Superior temporal gyrus (tissue), 1 donor: ENCODE data around the gene GPR137.
"Not testable (repeated sequence)": the region's sequence is repeated elsewhere in the genome, so short reads cannot be mapped to it uniquely, and the experiment has no call there.

ENCODE experiments used
- DNase-seq: peaks from one replicate; pipeline ENCODE4 v3.0.0-alpha.2; 2016; ENCODE audit errors: extremely low spot score

Gene GPR137

DNA sequence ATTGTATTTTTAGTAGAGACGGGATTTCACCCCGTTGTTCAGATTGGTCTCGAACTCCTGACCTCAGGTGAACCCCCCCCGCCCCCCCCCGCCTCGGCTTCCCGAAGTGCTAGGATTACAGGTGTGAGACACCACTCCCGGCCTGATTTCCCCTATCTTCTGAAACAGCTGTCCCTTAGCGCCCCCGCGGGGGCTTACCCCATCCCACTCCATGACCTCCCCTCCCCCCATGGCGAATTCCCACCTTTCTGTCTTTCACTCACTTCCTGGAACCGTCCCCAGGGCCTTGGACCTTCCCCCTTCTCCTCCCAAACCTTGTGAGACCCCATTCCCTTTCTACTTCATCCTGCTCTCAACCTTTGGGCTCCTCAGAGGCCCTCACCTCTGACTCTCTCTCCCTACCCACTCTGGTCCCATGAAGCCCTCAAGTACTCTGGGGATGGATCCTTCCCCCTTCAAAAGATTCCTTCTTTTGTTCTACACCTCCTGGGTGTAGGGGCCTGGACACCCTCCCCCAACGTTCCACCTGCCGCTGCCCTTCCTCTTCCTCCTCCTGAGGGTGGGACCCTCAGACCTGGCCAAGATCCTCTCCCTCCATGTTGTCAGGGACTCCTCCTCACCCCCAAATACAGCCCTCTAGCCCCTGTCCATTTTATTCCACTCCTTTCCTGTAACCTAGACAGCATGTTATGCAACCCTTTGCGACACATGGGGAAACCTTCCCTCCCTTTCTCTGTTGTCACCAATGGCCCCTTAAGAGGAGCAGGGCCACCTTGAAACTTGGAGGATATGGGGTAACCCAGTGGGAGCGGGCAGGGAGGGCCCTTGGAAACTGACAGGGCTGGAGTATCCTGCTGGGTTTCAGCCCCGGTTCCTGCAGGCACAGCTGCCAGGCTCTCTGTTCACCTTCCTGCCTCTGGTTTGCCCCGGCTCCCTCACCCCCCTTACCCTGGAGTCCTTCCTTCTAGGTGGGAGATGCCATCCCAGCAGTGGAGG lies 33.4 kb downstream of the GPR137 start:
- no peak for DNase-seq

DNA sequence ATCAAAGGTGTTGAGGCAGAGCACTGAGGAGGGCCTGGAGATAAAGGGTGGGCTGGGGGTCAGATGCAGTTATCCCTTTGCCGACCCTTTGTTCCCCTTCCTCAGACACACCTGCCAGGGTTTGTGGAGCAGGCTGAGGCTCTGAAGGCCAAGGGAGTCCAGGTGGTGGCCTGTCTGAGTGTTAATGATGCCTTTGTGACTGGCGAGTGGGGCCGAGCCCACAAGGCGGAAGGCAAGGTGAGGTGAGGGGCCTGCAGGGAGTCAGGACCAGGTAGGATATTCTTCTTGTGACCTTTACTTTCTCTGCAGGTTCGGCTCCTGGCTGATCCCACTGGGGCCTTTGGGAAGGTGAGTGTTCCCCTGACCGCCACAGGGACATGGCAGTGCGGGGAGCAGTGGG lies 34.9 kb downstream of the GPR137 start:
- DNase-seq = no peak

DNA sequence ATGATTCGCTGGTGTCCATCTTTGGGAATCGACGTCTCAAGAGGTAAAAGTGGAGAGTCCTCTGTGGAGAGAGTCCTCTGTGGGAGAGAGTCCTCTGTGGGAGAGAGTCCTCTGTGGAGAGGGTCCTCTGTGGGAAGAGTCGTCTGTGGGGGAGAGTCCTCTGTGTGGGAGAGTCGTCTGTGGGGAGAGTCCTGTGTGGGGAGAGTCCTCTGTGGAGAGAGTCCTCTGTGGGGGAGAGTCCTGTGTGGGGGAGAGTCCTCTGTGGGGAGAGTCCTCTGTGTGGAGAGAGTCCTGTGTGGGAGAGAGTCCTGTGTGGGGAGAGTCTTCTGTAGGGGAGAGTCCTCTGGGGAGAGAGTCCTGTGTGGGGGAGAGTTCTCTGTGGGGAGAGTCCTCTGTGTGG lies 35.4 kb downstream of the GPR137 start:
- DNase-seq = no peak

DNA sequence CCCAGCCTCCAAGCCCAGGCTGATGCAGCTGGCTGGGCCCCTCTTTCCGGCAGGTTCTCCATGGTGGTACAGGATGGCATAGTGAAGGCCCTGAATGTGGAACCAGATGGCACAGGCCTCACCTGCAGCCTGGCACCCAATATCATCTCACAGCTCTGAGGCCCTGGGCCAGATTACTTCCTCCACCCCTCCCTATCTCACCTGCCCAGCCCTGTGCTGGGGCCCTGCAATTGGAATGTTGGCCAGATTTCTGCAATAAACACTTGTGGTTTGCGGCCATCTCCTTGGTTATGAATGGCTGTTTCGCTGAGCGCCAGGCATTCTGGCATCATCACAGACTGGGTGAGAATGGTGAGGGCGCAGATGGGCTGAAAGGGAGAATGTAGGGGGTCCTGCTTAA lies 35.9 kb downstream of the GPR137 start:
- no peak for DNase-seq

- DNase-seq = no peak
Measured at GRCh38 chr11:64322925-64323260, 37.2 kb downstream of the GPR137 start.

GRCh38 chr11:64323373-64323772 lies 37.7 kb downstream of the GPR137 start:
- DNase-seq = no peak

- DNase-seq = not testable (repeated sequence)
Measured at GRCh38 chr11:64323984-64324383, 38.3 kb downstream of the GPR137 start.

- no peak for DNase-seq
Measured at GRCh38 chr11:64324692-64325469, 39.2 kb downstream of the GPR137 start.

DNA sequence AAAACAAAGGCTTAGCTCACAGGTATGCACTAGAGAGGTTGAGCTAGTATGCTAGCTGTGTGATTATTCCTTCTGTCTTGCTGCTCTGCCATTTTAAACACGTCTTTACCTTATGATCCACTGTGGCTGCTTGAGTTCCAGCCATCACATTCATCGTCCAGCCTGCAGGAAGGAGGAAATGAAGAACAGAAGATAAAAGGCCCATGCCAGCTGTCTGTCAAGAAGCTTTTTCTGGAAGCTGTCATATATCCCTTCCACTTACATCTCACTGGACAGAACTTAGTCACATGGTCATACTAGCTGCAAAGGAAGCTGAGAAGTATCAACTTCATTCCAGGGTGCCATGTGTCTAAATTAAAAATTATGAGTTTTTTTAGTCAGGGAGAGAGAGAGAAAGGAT lies 41.7 kb downstream of the GPR137 start:
- DNase-seq = no peak

- no peak for DNase-seq
Measured at GRCh38 chr11:64327993-64328392, 42.3 kb downstream of the GPR137 start.

DNA sequence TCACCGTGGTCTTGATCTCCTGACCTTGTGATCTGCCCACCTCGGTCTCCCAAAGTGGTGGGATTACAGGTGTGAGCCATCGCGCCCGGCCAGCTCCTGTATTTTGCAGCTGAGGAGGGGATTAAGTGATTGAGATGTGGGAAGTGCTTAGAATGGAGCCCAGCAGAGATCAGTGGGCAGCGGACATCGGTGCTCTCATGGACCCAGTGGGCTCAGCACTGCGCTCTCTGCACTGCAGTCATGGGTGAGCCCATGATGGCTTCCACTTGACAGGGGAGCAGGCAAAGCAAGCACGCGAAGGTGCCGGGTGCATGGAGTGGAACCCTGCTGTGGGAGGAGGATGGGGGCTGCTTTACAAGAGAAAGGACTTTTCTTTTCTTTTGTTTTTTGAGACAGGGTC lies 45.2 kb downstream of the GPR137 start:
- no peak for DNase-seq

- DNase-seq = no peak
Measured at GRCh38 chr11:64331569-64332371, 46.1 kb downstream of the GPR137 start.

DNA sequence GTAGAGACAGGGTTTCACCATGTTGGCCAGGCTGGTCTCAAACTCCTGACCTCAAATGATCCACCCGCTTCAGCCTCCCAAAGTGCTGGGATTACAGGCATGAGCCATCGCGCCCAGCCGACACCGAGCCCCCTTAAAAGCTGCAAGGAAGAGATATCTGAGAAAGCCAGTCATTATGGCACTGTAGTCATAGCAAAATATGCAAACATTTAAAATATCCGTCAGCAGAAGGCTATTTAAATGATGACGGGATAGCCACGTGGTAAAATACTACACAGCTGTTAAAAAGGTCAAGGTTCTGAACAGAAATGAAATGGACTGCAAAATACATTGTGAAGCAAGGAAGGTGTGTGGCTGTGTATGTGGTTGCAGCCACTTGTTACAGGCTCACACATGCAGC lies 47.9 kb downstream of the GPR137 start:
- DNase-seq = no peak

DNA sequence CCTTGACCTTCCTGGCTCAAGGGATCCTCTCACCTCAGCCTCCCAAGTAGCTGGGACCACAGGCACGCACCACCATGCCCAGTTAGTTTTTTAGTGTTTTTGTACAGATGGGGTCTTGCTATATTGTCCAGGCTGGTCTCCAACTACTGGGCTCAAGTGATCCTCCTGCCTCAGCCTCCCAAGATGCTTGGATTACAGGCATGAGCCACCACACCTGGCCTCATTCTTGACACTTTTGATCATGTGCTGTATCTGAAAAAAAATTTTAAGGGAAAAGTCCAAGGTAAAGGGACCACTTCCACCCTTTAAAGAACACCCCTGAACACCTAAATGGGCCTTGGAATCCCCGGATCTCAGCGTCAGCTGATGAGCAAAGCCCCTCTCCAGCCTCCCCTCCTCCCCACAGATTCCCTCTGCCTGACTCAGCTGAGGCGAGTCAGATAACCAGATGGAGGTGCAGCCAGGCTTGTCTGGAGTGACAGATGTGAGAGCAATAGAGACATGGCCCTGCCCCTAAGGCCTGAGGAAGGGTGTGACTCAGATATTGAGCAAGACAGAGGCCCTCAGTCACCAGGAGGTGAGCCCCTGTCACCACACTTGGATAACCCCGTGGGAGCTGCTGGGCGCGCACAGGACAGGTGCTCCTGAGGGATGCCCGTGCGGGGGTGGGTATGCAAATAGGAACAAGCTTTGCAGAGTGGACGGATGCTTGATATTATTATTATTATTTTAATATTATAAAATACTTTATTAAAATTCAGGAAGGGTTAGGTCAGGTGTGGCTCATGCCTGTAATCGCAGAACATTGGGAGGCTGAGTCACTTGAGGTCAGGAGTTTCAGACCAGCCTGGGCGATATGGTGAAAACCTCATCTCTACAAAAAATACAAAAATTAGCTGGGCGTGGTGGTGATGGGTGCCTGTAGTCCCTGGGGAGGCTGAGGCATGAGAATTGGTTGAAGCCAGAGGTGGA lies 49.4 kb downstream of the GPR137 start:
- DNase-seq = no peak

- no peak for DNase-seq
Measured at GRCh38 chr11:64337538-64338249, 52.0 kb downstream of the GPR137 start.

- no peak for DNase-seq
Measured at GRCh38 chr11:64338716-64339115, 53.1 kb downstream of the GPR137 start.
